Transverse colon (tissue), 4 donors: ENCODE results near the gene MKLN1. TPM values are rescaled to one million over a fixed set of nuclear protein-coding genes. Genes with fewer than 3 reads are reported as not detected.

Experiments used
- DNase-seq: peaks from one replicate; pipeline ENCODE4 v3.0.0-alpha.2; 2019
- H3K27ac ChIP-seq, 4 donors: fragments of 200-600 bp; sonication (generic); 2 replicates each; pipeline ENCODE4 v1.5.1; 2016 to 2018; ENCODE audit warnings: inconsistent platforms in 4 of 4
- H3K27me3 ChIP-seq: fragments of 200-600 bp; sonication (generic); 2 replicates; pipeline ENCODE4 v1.5.1; 2017; ENCODE audit warnings: inconsistent platforms
- H3K36me3 ChIP-seq, 4 donors: fragments of 200-600 bp; sonication (generic); 2 replicates each; pipeline ENCODE4 v1.5.1; 2017 to 2019; ENCODE audit warnings: inconsistent platforms in 4 of 4
- H3K4me1 ChIP-seq, 4 donors: fragments of 200-600 bp; sonication (generic); 2 replicates each; pipeline ENCODE4 v1.5.1; 2017 to 2020; ENCODE audit warnings: inconsistent platforms in 4 of 4
- H3K4me3 ChIP-seq, 4 donors: fragments of 200-600 bp; sonication (generic); 1 replicate in 1 of 4; 2 replicates in 3 of 4; pipeline versions ENCODE4 v1.5.1 to v1.6.1; 2017 to 2019; ENCODE audit warnings: inconsistent platforms in 4 of 4
- H3K9me3 ChIP-seq, 2 donors: fragments of 200-600 bp; sonication (generic); 2 replicates each; pipeline ENCODE4 v1.5.1; 2017 to 2019; ENCODE audit warnings: inconsistent platforms in 2 of 2
- EP300 ChIP-seq: sonication (generic); formaldehyde crosslinking; IDR thresholded peaks from one replicate; pipeline ENCODE4 v1.6.1; 2017; ENCODE audit warnings: antibody characterized with exemption, low read depth
- POLR2A ChIP-seq: fragments of 450-650 bp; IDR thresholded peaks from one replicate; pipeline ENCODE4 v1.6.1; 2016; ENCODE audit warnings: antibody characterized with exemption, mild to moderate bottlenecking, moderate library complexity
- POLR2AphosphoS5 ChIP-seq, 3 donors: sonication (generic); formaldehyde crosslinking; IDR thresholded peaks; one replicate each; pipeline ENCODE4 v1.6.1; 2016; ENCODE audit warnings: antibody characterized with exemption in 3 of 3
- WGBS, 2 donors: methylation state at CpG; one replicate each; pipeline ENCODE4 v1.1.5; 2018; ENCODE audit warnings: low coverage in 1 of 2; 5-methylcytosine and 5-hydroxymethylcytosine counted together
- in situ Hi-C, 4 donors: fragments of 200-750 bp; cut with MboI; loops; one replicate each; pipeline versions ENCODE4 v1.15.0 to v1.15.1; 2017; ENCODE audit warnings: low sequenced_read_pairs in 3 of 4, low pct_ligation_motif_present in 1 of 4, low pct_unique_long_range_greater_than_20kb in 1 of 4
- intact Hi-C: fragments of 100-400 bp; cut with DNase I; formaldehyde crosslinking; loops from one replicate; pipeline ENCODE4 v1.15.1; 2023; ENCODE audit warnings: low total_unique reads
- total RNA-seq, 4 donors: library from RNA; depleted of rRNA; stranded (reverse); fragments of >200 nt; gene quantifications; one replicate each; pipeline ENCODE4 v1.1.0, GENCODE V29; 2016
- TF ChIP-seq, protein P1 (sequence below), 5 experiments: fragments of 200-600 bp in 3 of 5; fragments of 450-650 bp in 2 of 5; sonication (generic) in 3 of 5; IDR thresholded peaks; 1 replicate in 2 of 5; 2 replicates in 3 of 5; pipeline ENCODE4 v1.5.1; 2016 to 2017; ENCODE audit warnings: antibody characterized with exemption in 5 of 5, inconsistent platforms in 3 of 5, mild to moderate bottlenecking in 2 of 5, moderate library complexity in 1 of 5

Gene MKLN1
- total RNA-seq, 4 donors from 2014 or later = 30.7 to 87.0 (median 48.6) TPM

DNA sequence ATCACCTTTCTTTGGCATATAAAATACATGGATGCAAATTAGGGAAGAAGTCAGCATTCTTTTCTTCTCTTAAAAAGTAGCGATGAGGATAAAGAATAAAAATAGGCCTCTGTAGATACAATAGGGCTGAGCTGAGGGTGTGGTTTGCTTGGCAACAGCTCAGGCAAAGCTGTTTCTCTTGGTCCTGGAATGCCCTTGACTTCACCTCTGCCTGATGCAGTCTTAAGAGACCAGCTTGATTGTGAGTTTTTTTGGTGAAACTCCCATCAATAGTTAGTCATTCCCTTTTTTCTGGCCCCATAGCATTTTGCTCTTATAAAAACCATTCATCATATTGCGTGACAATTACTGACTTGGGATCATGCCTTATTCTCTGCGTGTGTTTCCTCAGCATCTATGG lies 42.1 kb upstream of the MKLN1 start:
- Histone ChIP-seq H3K27ac (peak overlapping the region in 3 of 4 donors; percentile 32 to 67 (median 52)), H3K27me3 (no peaks in the 10 kb centered on the region), H3K4me3 (no peak overlapping the region), H3K4me1 (no peaks in the 10 kb centered on the region), H3K9me3 (no peaks in the 10 kb centered on the region), H3K36me3 (no peaks in the 10 kb centered on the region)
- in situ Hi-C loops (no loop called here), intact Hi-C loops (no loop called here)
- no peak for DNase-seq
- TF ChIP-seq EP300 = no peak
- TF ChIP-seq POLR2A = no peak
- TF ChIP-seq POLR2AphosphoS5 (IDR thresholded peaks at IDR 0.05) = no peak
- TF ChIP-seq, protein P1, sequence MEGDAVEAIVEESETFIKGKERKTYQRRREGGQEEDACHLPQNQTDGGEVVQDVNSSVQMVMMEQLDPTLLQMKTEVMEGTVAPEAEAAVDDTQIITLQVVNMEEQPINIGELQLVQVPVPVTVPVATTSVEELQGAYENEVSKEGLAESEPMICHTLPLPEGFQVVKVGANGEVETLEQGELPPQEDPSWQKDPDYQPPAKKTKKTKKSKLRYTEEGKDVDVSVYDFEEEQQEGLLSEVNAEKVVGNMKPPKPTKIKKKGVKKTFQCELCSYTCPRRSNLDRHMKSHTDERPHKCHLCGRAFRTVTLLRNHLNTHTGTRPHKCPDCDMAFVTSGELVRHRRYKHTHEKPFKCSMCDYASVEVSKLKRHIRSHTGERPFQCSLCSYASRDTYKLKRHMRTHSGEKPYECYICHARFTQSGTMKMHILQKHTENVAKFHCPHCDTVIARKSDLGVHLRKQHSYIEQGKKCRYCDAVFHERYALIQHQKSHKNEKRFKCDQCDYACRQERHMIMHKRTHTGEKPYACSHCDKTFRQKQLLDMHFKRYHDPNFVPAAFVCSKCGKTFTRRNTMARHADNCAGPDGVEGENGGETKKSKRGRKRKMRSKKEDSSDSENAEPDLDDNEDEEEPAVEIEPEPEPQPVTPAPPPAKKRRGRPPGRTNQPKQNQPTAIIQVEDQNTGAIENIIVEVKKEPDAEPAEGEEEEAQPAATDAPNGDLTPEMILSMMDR (IDR thresholded peaks at IDR 0.05) = no peak
- 92% methylated on average over 1 to 3 of the region's 3 CpGs for WGBS, 2 donors

DNA sequence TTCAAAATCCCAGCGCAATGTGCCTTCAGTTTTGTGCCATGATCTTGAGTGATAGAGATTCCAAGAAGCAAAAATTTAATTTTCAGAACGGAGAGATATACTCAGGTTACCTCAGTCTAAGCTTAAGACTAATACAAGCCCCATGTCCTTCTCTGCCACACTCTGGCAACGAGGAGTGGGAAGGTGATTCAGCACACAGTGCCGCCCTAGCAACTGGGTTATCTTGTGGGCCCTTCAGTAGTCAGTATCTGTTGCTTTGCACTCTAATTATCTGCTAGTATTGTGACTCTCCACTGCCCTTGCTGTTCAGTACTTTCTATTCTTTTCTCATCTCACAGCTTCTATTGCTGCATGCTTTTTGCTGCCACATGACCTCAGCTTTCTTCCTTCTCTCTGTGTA lies 39.2 kb upstream of the MKLN1 start:
- H3K27me3 ChIP-seq = no peaks in the 10 kb centered on the region
- in situ Hi-C loops (no loop called here), intact Hi-C loops (no loop called here)
- TF ChIP-seq, protein P1 (IDR thresholded peaks at IDR 0.05) = no peak
- TF ChIP-seq POLR2AphosphoS5 (IDR thresholded peaks at IDR 0.05) (no peak), EP300 (no peak), POLR2A (no peak)
- no peaks in the 10 kb centered on the region for H3K4me1 ChIP-seq
- DNase-seq = no peak
- H3K9me3 ChIP-seq = no peaks in the 10 kb centered on the region
- no peak overlapping the region for H3K27ac ChIP-seq
- H3K36me3 ChIP-seq = no peaks in the 10 kb centered on the region
- 85 to 88% methylated on average over 4 of the region's 4 CpGs for WGBS, 2 donors
- no peak overlapping the region for H3K4me3 ChIP-seq

DNA sequence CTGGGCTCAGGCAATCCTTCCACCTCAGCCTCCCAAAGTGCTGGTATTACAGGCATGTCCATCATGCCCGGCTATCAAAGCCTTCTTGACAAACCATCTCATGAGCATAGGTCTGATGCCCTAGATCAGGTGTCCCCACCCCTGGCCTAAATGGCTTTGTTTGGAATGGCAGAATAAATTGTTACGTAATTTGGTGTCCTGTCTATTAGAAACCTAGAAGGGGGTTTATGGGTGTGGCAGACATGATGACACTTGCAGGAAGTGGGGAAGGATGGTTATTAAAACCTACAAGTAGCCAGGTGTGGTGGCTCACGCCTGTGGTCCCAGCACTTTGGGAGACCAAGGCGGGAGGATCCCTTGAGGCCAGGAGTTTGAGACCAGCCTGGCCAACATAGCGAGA lies 38.6 kb upstream of the MKLN1 start:
- Histone ChIP-seq H3K36me3 (no peaks in the 10 kb centered on the region), H3K27ac (no peak overlapping the region), H3K9me3 (no peaks in the 10 kb centered on the region), H3K27me3 (no peaks in the 10 kb centered on the region), H3K4me1 (no peaks in the 10 kb centered on the region), H3K4me3 (no peak overlapping the region)
- no peak for DNase-seq
- in situ Hi-C loops = no loop called here
- TF ChIP-seq POLR2A = no peak
- no peak for TF ChIP-seq EP300
- TF ChIP-seq, protein P1 (IDR thresholded peaks at IDR 0.05) = no peak
- no peak for TF ChIP-seq POLR2AphosphoS5 (IDR thresholded peaks at IDR 0.05)
- 92 to 97% methylated on average over 5 of the region's 5 CpGs for WGBS, 2 donors
- intact Hi-C loops = no loop called here

DNA sequence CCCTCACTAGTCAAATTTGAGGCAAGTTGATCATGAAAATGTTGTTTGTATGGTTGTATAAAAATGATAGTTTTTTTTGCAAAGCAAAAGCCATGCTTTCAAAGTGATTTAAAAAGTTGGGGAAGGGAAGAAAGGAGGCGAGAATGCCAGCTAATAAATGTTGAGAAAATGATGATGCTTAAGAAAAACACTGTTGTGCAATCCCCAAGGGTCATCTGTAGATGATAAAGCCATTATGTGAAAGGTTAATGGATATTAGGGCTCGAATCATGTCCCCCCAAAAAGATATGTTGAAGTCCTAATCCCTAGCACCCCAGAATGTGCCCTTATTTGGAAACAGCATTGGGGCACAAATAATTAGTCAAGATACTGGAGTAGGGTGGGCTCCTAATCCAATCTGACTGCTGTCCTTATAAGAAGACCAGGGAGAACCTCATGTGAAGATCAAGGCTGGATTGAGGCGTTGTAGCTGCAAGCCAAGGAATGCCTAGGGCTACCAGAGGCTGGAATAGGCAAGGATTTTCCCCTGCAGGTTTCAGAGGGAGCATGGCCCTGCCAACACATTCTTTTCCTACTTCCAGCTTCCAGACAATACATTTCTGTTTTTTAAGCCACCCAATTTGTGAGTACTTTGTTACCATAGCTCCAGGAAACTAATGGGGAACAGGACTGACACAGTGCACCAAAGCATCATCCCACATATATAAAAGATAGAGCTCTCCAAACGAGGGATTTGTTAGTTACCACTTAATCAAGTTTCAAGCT lies 35.4 kb upstream of the MKLN1 start:
- WGBS, 2 donors = 75 to 79% methylated on average over 3 to 4 of the region's 4 CpGs
- no peak for DNase-seq
- H3K27ac ChIP-seq = no peak overlapping the region
- TF ChIP-seq EP300 (no peak), POLR2A (no peak), POLR2AphosphoS5 (IDR thresholded peaks at IDR 0.05) (no peak)
- TF ChIP-seq, protein P1 (IDR thresholded peaks at IDR 0.05) = no peak
- intact Hi-C loops = no loop called here
- H3K4me1 ChIP-seq = no peaks in the 10 kb centered on the region
- no peaks in the 10 kb centered on the region for H3K9me3 ChIP-seq
- in situ Hi-C loops = no loop called here
- H3K27me3 ChIP-seq = no peaks in the 10 kb centered on the region
- no peaks in the 10 kb centered on the region for H3K36me3 ChIP-seq
- no peak overlapping the region for H3K4me3 ChIP-seq
